ENCODE measurements around the gene RPL34.

The RPL34 gene

GRCh38 chr4:108674356-108674977 is 54.1 kb downstream of the RPL34 start:
- Histone ChIP-seq H3K4me2 (ENCODE audit: insufficient read depth, low read length) (no peak overlapping the region), H4K20me1 (ENCODE audit: insufficient read depth, low read length) (no peaks in the 10 kb centered on the region), H3K9ac (ENCODE audit: low read depth, low read length) (no peak overlapping the region), H3K36me3 (ENCODE audit: insufficient read depth, low read length) (peaks cover 10% of the 10 kb centered on the region; the same call in 1 of the 2 replicates), H3K4me1 (ENCODE audit: insufficient read depth, low read length) (no peaks in the 10 kb centered on the region), H3K4me3 (ENCODE audit: low read depth in 1 of 2, low read length in 2 of 2) (no peak overlapping the region), H3K27me3 (ENCODE audit: insufficient read depth, low read length, poor library complexity) (no peaks in the 10 kb centered on the region), H3K9me3 (ENCODE audit: insufficient read depth, low read length, severe bottlenecking) (no peaks in the 10 kb centered on the region), H2AFZ (ENCODE audit: low read depth, low read length) (no peak overlapping the region), H3K27ac (ENCODE audit: low read length) (no peak overlapping the region), H3K79me2 (ENCODE audit: insufficient read depth, low read length) (no peaks in the 10 kb centered on the region)
- ATAC-seq (ENCODE audit: insufficient read depth, low read depth) (no peak), DNase-seq (no peak)
- TF ChIP-seq EZH2 (IDR thresholded peaks at IDR 0.05; ENCODE audit: borderline replicate concordance, low read depth, low read length, severe bottlenecking) = no peak
- TF ChIP-seq, protein P1, sequence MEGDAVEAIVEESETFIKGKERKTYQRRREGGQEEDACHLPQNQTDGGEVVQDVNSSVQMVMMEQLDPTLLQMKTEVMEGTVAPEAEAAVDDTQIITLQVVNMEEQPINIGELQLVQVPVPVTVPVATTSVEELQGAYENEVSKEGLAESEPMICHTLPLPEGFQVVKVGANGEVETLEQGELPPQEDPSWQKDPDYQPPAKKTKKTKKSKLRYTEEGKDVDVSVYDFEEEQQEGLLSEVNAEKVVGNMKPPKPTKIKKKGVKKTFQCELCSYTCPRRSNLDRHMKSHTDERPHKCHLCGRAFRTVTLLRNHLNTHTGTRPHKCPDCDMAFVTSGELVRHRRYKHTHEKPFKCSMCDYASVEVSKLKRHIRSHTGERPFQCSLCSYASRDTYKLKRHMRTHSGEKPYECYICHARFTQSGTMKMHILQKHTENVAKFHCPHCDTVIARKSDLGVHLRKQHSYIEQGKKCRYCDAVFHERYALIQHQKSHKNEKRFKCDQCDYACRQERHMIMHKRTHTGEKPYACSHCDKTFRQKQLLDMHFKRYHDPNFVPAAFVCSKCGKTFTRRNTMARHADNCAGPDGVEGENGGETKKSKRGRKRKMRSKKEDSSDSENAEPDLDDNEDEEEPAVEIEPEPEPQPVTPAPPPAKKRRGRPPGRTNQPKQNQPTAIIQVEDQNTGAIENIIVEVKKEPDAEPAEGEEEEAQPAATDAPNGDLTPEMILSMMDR (IDR thresholded peaks at IDR 0.05; ENCODE audit: borderline replicate concordance, extremely low read depth, low read length, poor library complexity, severe bottlenecking) = no peak
